K562 (cell line): ENCODE results near the gene AKNAD1. TPM values are rescaled to one million over a fixed set of nuclear protein-coding genes. Genes with fewer than 3 reads are reported as not detected.

Experiments used
- BHLHE40 ChIP-seq: IDR thresholded peaks from 2 replicates; pipeline ENCODE4 v1.6.1; 2011; ENCODE audit warnings: low read length, improper control_type of control experiment
- CEBPZ ChIP-seq: fragments of 150-350 bp; IDR thresholded peaks from 2 replicates; pipeline ENCODE4 v1.6.1; 2014; ENCODE audit warnings: low read depth, mild to moderate bottlenecking, low read length, borderline replicate concordance
- CSDE1 ChIP-seq, 2 experiments: fragments of 450-650 bp; IDR thresholded peaks; 2 replicates each; pipeline ENCODE4 v1.6.1; 2016; ENCODE audit warnings: mild to moderate bottlenecking in 1 of 2
- DDX20 ChIP-seq: fragments of 450-650 bp; IDR thresholded peaks from 2 replicates; pipeline ENCODE4 v1.6.1; 2016; ENCODE audit warnings: missing genetic modification characterization, low read depth, mild to moderate bottlenecking, missing compliant biosample characterization, moderate library complexity
- ESRRA ChIP-seq: fragments of 450-650 bp; IDR thresholded peaks from 2 replicates; pipeline ENCODE4 v1.6.1; 2014; ENCODE audit warnings: low read depth, mild to moderate bottlenecking, moderate library complexity, borderline replicate concordance
- HEY1 ChIP-seq: fragments of 250-450 bp; sonication (Bioruptor Pico); IDR thresholded peaks from 2 replicates; pipeline ENCODE4 v1.5.0; 2020; ENCODE audit warnings: mild to moderate bottlenecking, moderate library complexity, borderline replicate concordance
- JUN ChIP-seq, 2 experiments: sonication (generic) in 1 of 2; formaldehyde crosslinking in 1 of 2; IDR thresholded peaks; 2 replicates each; pipeline versions ENCODE4 v1.6.1 to v1.8.0; 2012 to 2022; ENCODE audit warnings: borderline replicate concordance in 2 of 2, mild to moderate bottlenecking in 2 of 2, improper control_type of control experiment in 1 of 2, low read depth in 1 of 2, low read length in 1 of 2, missing genetic modification reagents in 1 of 2
- JUND ChIP-seq, 2 experiments: IDR thresholded peaks; 2 replicates in 1 of 2; 3 replicates in 1 of 2; pipeline ENCODE4 v1.6.1; 2011; ENCODE audit warnings: borderline replicate concordance in 2 of 2, low read depth in 2 of 2, low read length in 2 of 2, improper control_type of control experiment in 1 of 2, missing biosample characterization in 1 of 2, missing genetic modification characterization in 1 of 2, missing genetic modification reagents in 1 of 2
- NFRKB ChIP-seq: fragments of 450-650 bp; IDR thresholded peaks from 2 replicates; pipeline ENCODE4 v1.6.1; 2016; ENCODE audit warnings: low read depth
- TEAD1 ChIP-seq, 2 experiments: fragments of 450-650 bp in 1 of 2; sonication (generic) in 1 of 2; formaldehyde crosslinking; IDR thresholded peaks; 2 replicates each; pipeline versions ENCODE4 v1.4.0 to v1.8.0; 2020 to 2022; ENCODE audit warnings: mild to moderate bottlenecking in 2 of 2, missing genetic modification reagents in 1 of 2
- ZEB2 ChIP-seq: fragments of 450-650 bp; IDR thresholded peaks from 2 replicates; pipeline ENCODE4 v1.6.1; 2016
- ZNF239 ChIP-seq: fragments of 250-450 bp; sonication (Bioruptor Pico); IDR thresholded peaks from 2 replicates; pipeline ENCODE4 v1.4.0; 2020; ENCODE audit warnings: mild to moderate bottlenecking
- ZNF584 ChIP-seq: fragments of 200-800 bp; sonication (Bioruptor generic); IDR thresholded peaks from 2 replicates; pipeline ENCODE4 v1.6.1; 2016; ENCODE audit warnings: low read depth, mild to moderate bottlenecking, missing genetic modification characterization, missing compliant biosample characterization
- polyA plus RNA-seq, 8 experiments: library from polyadenylated mRNA; depleted of rRNA in 4 of 8; stranded (reverse) in 5 of 8; unstranded in 3 of 8; fragments of >200 nt; fragmentation: Nextera tagmentation in 2 of 8; fragmentation: Illumina TruSeq in 1 of 8; extraction: Ambion mirVana in 2 of 8; extraction: Trizol in 1 of 8; gene quantifications; 2 replicates each; pipeline versions ENCODE4 v1.2.1 to v1.2.3, GENCODE V29; 2011 to 2014; ENCODE audit warnings: inconsistent platforms in 1 of 8, missing spikeins in 1 of 8
- total RNA-seq, 7 experiments: library from RNA; depleted of rRNA in 6 of 7; stranded (reverse); fragments of >200 nt in 6 of 7; fragmentation: Illumina TruSeq in 2 of 7; extraction: Trizol in 2 of 7; gene quantifications; 2 replicates each; pipeline versions ENCODE4 v1.2.1 to v1.2.3, GENCODE V29; 2011 to 2021; ENCODE audit warnings: low replicate concordance in 1 of 7
- TF ChIP-seq, protein P1 (sequence below): fragments of 250-450 bp; sonication (Bioruptor Pico); IDR thresholded peaks from 2 replicates; pipeline ENCODE4 v1.4.0; 2020; ENCODE audit warnings: mild to moderate bottlenecking, moderate library complexity
- TF ChIP-seq, protein P2 (sequence below): fragments of 250-450 bp; sonication (Bioruptor Pico); IDR thresholded peaks from 2 replicates; pipeline ENCODE4 v1.8.0; 2021; ENCODE audit warnings: borderline replicate concordance, mild to moderate bottlenecking, moderate library complexity; ENCODE audit not compliant: poor library complexity, severe bottlenecking
- TF ChIP-seq, protein P3 (sequence below), 2 experiments: fragments of 450-650 bp in 1 of 2; sonication (generic) in 1 of 2; formaldehyde crosslinking in 1 of 2; IDR thresholded peaks in 1 of 2; conservative IDR thresholded peaks in 1 of 2; 2 replicates each; pipeline versions ENCODE4 v1.6.1 to v1.8.1; 2016 to 2023; ENCODE audit warnings: mild to moderate bottlenecking in 2 of 2, moderate library complexity in 2 of 2, inconsistent platforms in 1 of 2, missing genetic modification reagents in 1 of 2

The AKNAD1 gene
- total and polyA plus RNA-seq, 9 of the 15 experiments (the other 6 are each of a cell fraction or from before 2014, with no cell fraction given): 0.13 to 0.30 TPM; not detected in 7

DNA sequence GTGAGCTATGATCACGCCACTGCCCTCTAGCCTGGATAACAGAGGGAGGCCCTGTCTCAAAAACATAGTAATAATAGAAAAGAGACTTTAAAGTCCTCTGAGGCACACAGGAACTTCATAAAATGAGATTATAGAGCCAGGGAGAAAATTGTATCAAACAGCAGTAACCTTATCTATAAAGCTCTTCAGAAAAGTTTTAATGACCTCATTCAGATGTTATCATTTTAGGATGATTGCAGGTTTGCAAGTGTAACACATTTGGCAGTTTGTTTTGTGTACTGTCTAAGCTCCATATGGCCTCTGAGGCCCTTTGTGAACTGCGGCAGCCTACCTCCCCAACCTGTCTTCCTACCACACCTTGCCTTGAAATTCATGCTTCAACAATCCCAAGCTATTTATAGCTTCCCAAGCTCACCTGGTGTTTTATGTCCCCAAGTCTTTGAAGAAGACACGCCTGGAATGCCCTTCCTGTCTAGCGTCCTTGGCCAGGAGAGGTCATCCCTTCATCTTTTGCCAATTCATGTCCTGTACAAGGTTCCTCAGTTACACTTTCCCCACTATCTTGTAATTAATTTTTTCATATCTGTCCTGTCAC, 8.5 kb upstream of the AKNAD1 start (continued):
- TF ChIP-seq CEBPZ (no peak), CSDE1 (IDR thresholded peaks at IDR 0.05) (no peak), JUN (IDR thresholded peaks at IDR 0.05; ENCODE audit: borderline replicate concordance, low read depth, low read length) (no peak), JUN (CRISPR knock-in tag; IDR thresholded peaks at IDR 0.05; ENCODE audit: borderline replicate concordance) (no peak), NFRKB (no peak), HEY1 (CRISPR knock-in tag) (no peak), BHLHE40 (no peak), ZNF239 (CRISPR knock-in tag) (no peak), ZEB2 (no peak), ESRRA (peak; percentile 12; the same call in 1 of the 2 replicates), TEAD1 (CRISPR knock-in tag; IDR thresholded peaks at IDR 0.05) (no peak), DDX20 (tag) (no peak), JUND (IDR thresholded peaks at IDR 0.05; ENCODE audit: borderline replicate concordance, low read depth, low read length) (no peak), JUND (tag; IDR thresholded peaks at IDR 0.05; ENCODE audit: borderline replicate concordance, low read depth, low read length) (0 out of 3 replicates have a peak, but pooled peaks have one; percentile 44), ZNF584 (CRISPR knock-in tag) (no peak)
- TF ChIP-seq, protein P1, sequence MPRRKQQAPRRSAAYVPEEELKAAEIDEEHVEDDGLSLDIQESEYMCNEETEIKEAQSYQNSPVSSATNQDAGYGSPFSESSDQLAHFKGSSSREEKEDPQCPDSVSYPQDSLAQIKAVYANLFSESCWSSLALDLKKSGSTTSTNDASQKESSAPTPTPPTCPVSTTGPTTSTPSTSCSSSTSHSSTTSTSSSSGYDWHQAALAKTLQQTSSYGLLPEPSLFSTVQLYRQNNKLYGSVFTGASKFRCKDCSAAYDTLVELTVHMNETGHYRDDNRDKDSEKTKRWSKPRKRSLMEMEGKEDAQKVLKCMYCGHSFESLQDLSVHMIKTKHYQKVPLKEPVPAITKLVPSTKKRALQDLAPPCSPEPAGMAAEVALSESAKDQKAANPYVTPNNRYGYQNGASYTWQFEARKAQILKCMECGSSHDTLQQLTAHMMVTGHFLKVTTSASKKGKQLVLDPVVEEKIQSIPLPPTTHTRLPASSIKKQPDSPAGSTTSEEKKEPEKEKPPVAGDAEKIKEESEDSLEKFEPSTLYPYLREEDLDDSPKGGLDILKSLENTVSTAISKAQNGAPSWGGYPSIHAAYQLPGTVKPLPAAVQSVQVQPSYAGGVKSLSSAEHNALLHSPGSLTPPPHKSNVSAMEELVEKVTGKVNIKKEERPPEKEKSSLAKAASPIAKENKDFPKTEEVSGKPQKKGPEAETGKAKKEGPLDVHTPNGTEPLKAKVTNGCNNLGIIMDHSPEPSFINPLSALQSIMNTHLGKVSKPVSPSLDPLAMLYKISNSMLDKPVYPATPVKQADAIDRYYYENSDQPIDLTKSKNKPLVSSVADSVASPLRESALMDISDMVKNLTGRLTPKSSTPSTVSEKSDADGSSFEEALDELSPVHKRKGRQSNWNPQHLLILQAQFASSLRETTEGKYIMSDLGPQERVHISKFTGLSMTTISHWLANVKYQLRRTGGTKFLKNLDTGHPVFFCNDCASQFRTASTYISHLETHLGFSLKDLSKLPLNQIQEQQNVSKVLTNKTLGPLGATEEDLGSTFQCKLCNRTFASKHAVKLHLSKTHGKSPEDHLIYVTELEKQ (CRISPR knock-in tag): no peak
- TF ChIP-seq, protein P2, sequence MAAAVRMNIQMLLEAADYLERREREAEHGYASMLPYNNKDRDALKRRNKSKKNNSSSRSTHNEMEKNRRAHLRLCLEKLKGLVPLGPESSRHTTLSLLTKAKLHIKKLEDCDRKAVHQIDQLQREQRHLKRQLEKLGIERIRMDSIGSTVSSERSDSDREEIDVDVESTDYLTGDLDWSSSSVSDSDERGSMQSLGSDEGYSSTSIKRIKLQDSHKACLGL: no peak
- TF ChIP-seq, protein P3, sequence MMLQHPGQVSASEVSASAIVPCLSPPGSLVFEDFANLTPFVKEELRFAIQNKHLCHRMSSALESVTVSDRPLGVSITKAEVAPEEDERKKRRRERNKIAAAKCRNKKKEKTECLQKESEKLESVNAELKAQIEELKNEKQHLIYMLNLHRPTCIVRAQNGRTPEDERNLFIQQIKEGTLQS (IDR thresholded peaks at IDR 0.05): peak; percentile 50
- TF ChIP-seq, protein P3 (CRISPR knock-in tag; conservative IDR thresholded peaks at IDR 0.05): no peak
